GM12878 (cell line): ENCODE results near the gene HAND1. TPM values are rescaled to one million over a fixed set of nuclear protein-coding genes. Genes with fewer than 3 reads are reported as not detected.

Experiments used
- ATAC-seq: fragments of 200-7000 bp; cut with Tn5 transposase; 3 replicates; pipeline ENCODE4 v1.9.1; 2020; ENCODE audit warnings: mild to moderate bottlenecking, moderate library complexity
- BruUV-seq: library from RNA; stranded (reverse); fragments of 400-500 nt; replicated peaks from 2 replicates; lab custom pipeline; 2021; lab: Mats Ljungman, UMichigan
- CTCF ChIA-PET: fragments of 300-600 bp; sonication (Branson Sonifier 250); formaldehyde crosslinking; extraction: SDS; loops from one replicate; lab custom pipeline; 2021; ENCODE audit warnings: inconsistent platforms; lab: Yijun Ruan, JAX
- POLR2A ChIA-PET: fragments of 350-600 bp; formaldehyde crosslinking; extraction: SDS; loops from one replicate; lab custom pipeline; 2021; ENCODE audit warnings: inconsistent platforms; lab: Charles Lee
- RAD21 ChIA-PET: fragments of 300-600 bp; sonication (Branson Sonifier 250); formaldehyde crosslinking; loops from one replicate; lab custom pipeline; 2023; ENCODE audit warnings: antibody characterized with exemption; ENCODE audit not compliant: unreplicated experiment; lab: Charles Lee
- SMC1A ChIA-PET: fragments of 300-600 bp; sonication (Branson Sonifier 250); formaldehyde crosslinking; loops from one replicate; lab custom pipeline; 2023; ENCODE audit not compliant: unreplicated experiment, uncharacterized antibody; lab: Charles Lee
- DNase-seq: peaks from one replicate; pipeline ENCODE4 v3.0.0-alpha.2; 2011; ENCODE audit warnings: low read depth, low spot score
- FAIRE-seq: peaks from 3 replicates; lab custom pipeline; 2011; peaks lifted over from hg19 to GRCh38; lab: Jason Lieb, UNC
- H2AFZ ChIP-seq: 2 replicates; pipeline ENCODE4 v1.6.0; 2011; ENCODE audit warnings: low read depth, low read length, control low read depth; ENCODE audit not compliant: control insufficient read depth
- H3K27ac ChIP-seq: 2 replicates; pipeline ENCODE4 v1.5.1; 2011; ENCODE audit warnings: control low read depth; ENCODE audit not compliant: control insufficient read depth, insufficient read depth
- H3K27me3 ChIP-seq, 2 experiments: replicated peaks in 1 of 2; 2 replicates each; pipeline versions ENCODE4 v1.6.0 to v1.6.1; 2011; ENCODE audit warnings: low read length in 1 of 2; ENCODE audit not compliant: control insufficient read depth in 2 of 2, insufficient read depth in 2 of 2
- H3K36me3 ChIP-seq, 2 experiments: 2 replicates each; pipeline ENCODE4 v1.5.1; 2011; ENCODE audit warnings: low read length in 1 of 2; ENCODE audit not compliant: control insufficient read depth in 2 of 2, insufficient read depth in 2 of 2
- H3K4me1 ChIP-seq: 2 replicates; pipeline ENCODE4 v1.6.1; 2011; ENCODE audit warnings: mild to moderate bottlenecking, low read length, moderate library complexity, mixed read lengths; ENCODE audit not compliant: control insufficient read depth, insufficient read depth
- H3K4me2 ChIP-seq: 2 replicates; pipeline ENCODE4 v1.6.0; 2011; ENCODE audit warnings: control low read depth; ENCODE audit not compliant: control insufficient read depth, insufficient read depth
- H3K4me3 ChIP-seq: fragments of 200-600 bp; sonication (generic); 2 replicates; pipeline ENCODE4 v1.5.1; 2016
- H3K79me2 ChIP-seq: 2 replicates; pipeline ENCODE4 v1.6.0; 2011; ENCODE audit warnings: low read length; ENCODE audit not compliant: control insufficient read depth, insufficient read depth
- H3K9ac ChIP-seq: 2 replicates; pipeline ENCODE4 v1.8.0; 2011; ENCODE audit warnings: low read length, control low read depth, mixed read lengths; ENCODE audit not compliant: control insufficient read depth, insufficient read depth
- H3K9me3 ChIP-seq: replicated peaks from 3 replicates; pipeline ENCODE4 v1.5.1; 2011; ENCODE audit warnings: mild to moderate bottlenecking, low read length; ENCODE audit not compliant: control insufficient read depth, insufficient read depth
- H4K20me1 ChIP-seq: 2 replicates; pipeline ENCODE4 v1.6.0; 2011; ENCODE audit not compliant: control insufficient read depth, insufficient read depth
- ASH2L ChIP-seq: fragments of 300-600, 200-600 bp; sonication (generic); IDR thresholded peaks from 2 replicates; pipeline ENCODE4 v1.6.1; 2017; ENCODE audit warnings: low read depth, mild to moderate bottlenecking, borderline replicate concordance
- BMI1 ChIP-seq: fragments of 450-650 bp; IDR thresholded peaks from 2 replicates; pipeline ENCODE4 v1.6.1; 2016; ENCODE audit warnings: mild to moderate bottlenecking, moderate library complexity, borderline replicate concordance
- CREB1 ChIP-seq: IDR thresholded peaks from 2 replicates; pipeline ENCODE4 v1.6.1; 2012; ENCODE audit warnings: low read depth, mild to moderate bottlenecking, inconsistent platforms
- FOXK2 ChIP-seq: fragments of 450-650 bp; IDR thresholded peaks from 2 replicates; pipeline ENCODE4 v1.6.1; 2017; ENCODE audit warnings: mild to moderate bottlenecking, moderate library complexity
- HDAC2 ChIP-seq: fragments of 200-600 bp; sonication (generic); IDR thresholded peaks from 2 replicates; pipeline ENCODE4 v1.6.1; 2017
- NBN ChIP-seq: fragments of 450-650 bp; IDR thresholded peaks from 2 replicates; pipeline ENCODE4 v1.6.1; 2016
- NR2C1 ChIP-seq: fragments of 450-650 bp; IDR thresholded peaks from 2 replicates; pipeline ENCODE4 v1.6.1; 2017; ENCODE audit warnings: antibody characterized with exemption, mild to moderate bottlenecking, moderate library complexity
- RBBP5 ChIP-seq: fragments of 200-600 bp; sonication (generic); conservative IDR thresholded peaks from 2 replicates; pipeline ENCODE4 v1.6.1; 2016
- SMAD1 ChIP-seq: fragments of 450-650 bp; IDR thresholded peaks from 2 replicates; pipeline ENCODE4 v1.6.1; 2018; ENCODE audit warnings: mild to moderate bottlenecking, low read depth; ENCODE audit not compliant: partially characterized antibody
- TBL1XR1 ChIP-seq: IDR thresholded peaks from 2 replicates; pipeline ENCODE4 v1.6.1; 2012; ENCODE audit warnings: low read depth, low read length, improper control_type of control experiment
- WRNIP1 ChIP-seq: IDR thresholded peaks from 2 replicates; pipeline ENCODE4 v1.6.1; 2011; ENCODE audit warnings: low read depth, low read length, improper control_type of control experiment, borderline replicate concordance
- WGBS: methylation state at CpG from one replicate; pipeline ENCODE4 v1.1.6; 2016; ENCODE audit warnings: low lambda C conversion rate; ENCODE audit not compliant: insufficient replicate concordance, insufficient coverage; ENCODE audit errors: missing lambda C conversion rate; 5-methylcytosine and 5-hydroxymethylcytosine counted together
- in situ Hi-C: fragments of 300-500 bp; cut with MboI; formaldehyde crosslinking; loops from 9 replicates; pipeline ENCODE4 v1.14.3; 2018; ENCODE audit warnings: mixed read lengths
- intact Hi-C: fragments of 100-400 bp; cut with micrococcal nuclease; formaldehyde crosslinking; loops from one replicate; pipeline ENCODE4 v1.14.2; 2022; ENCODE audit not compliant: unreplicated experiment
- polyA plus RNA-seq, 11 experiments: library from polyadenylated mRNA; depleted of rRNA in 4 of 11; unstranded in 6 of 11; stranded (reverse) in 5 of 11; fragments of >200 nt; fragmentation: Nextera tagmentation in 4 of 11; fragmentation: Illumina TruSeq in 1 of 11; extraction: Ambion mirVana in 4 of 11; extraction: Trizol in 1 of 11; gene quantifications; 1 replicate in 1 of 11; 2 replicates in 10 of 11; pipeline versions ENCODE4 v1.2.1 to v1.2.3, GENCODE V29; 2011 to 2016; ENCODE audit warnings: inconsistent platforms in 2 of 11, missing spikeins in 2 of 11, low read depth in 1 of 11
- total RNA-seq, 4 experiments: library from RNA; depleted of rRNA in 3 of 4; stranded (reverse); fragments of >200 nt in 3 of 4; fragmentation: Illumina TruSeq in 1 of 4; extraction: Trizol in 1 of 4; gene quantifications; 2 replicates each; pipeline versions ENCODE4 v1.2.1 to v1.2.3, GENCODE V29; 2013 to 2021
- TF ChIP-seq, protein P1 (sequence below): fragments of 450-650 bp; IDR thresholded peaks from 2 replicates; pipeline ENCODE4 v1.6.1; 2017; ENCODE audit warnings: borderline replicate concordance
- TF ChIP-seq, protein P2 (sequence below): IDR thresholded peaks from 2 replicates; pipeline ENCODE4 v1.6.1; 2011; ENCODE audit warnings: low read depth, mild to moderate bottlenecking, low read length, moderate library complexity, borderline replicate concordance; ENCODE audit errors: extremely low read depth
- TF ChIP-seq, protein P3 (sequence below): fragments of 450-650 bp; formaldehyde crosslinking; IDR thresholded peaks from 2 replicates; pipeline ENCODE4 v1.4.0; 2022; ENCODE audit warnings: mild to moderate bottlenecking, moderate library complexity
- TF ChIP-seq, protein P4 (sequence below): IDR thresholded peaks from 2 replicates; pipeline ENCODE4 v1.6.1; 2011; ENCODE audit warnings: mild to moderate bottlenecking, low read depth, low read length, moderate library complexity; ENCODE audit not compliant: insufficient replicate concordance
- TF ChIP-seq, protein P5 (sequence below): fragments of 450-650 bp; formaldehyde crosslinking; IDR thresholded peaks from 2 replicates; pipeline ENCODE4 v1.4.0; 2020; ENCODE audit warnings: mild to moderate bottlenecking, moderate library complexity

HAND1 gene
- total and polyA plus RNA-seq, 10 of the 15 experiments (the other 5 are each of a cell fraction or from before 2014, with no cell fraction given), result 0.06 to 0.41 (median 0.27) TPM; not detected in 4

DNA sequence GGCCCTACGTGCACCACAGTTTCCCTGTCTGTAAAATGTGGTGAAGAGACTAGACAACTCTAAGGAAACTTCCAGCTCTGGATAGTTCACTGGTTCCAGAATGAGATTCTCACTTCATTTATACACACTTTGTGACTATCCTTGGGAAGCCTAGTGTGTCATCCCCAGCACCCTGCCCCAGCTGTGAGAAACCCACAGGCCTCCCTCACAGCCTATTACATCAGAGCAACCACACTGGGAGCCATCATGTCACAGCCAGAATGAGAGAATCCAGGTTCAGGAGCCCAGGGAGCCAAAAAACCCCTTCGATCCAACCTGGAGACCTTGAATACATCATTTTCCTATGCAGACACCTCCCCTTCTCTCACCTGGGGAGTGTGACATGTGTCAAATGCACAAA, 21.0 kb upstream of the HAND1 start:
- ChIA-PET POLR2A (no interaction called here), RAD21 (no interaction called here)
- no peak overlapping the region for H2AFZ ChIP-seq
- no peaks in the 10 kb centered on the region for H4K20me1 ChIP-seq
- H3K27ac ChIP-seq, result no peak overlapping the region
- H3K9ac ChIP-seq, result no peak overlapping the region
- in situ Hi-C loops, result no loop called here
- FAIRE-seq, result no peak
- no peaks in the 10 kb centered on the region for H3K36me3 ChIP-seq
- no peak overlapping the region for H3K4me3 ChIP-seq
- intact Hi-C loops, result no loop called here
- no peak overlapping the region for H3K4me2 ChIP-seq
- no peak for ATAC-seq
- TF ChIP-seq, protein P1, sequence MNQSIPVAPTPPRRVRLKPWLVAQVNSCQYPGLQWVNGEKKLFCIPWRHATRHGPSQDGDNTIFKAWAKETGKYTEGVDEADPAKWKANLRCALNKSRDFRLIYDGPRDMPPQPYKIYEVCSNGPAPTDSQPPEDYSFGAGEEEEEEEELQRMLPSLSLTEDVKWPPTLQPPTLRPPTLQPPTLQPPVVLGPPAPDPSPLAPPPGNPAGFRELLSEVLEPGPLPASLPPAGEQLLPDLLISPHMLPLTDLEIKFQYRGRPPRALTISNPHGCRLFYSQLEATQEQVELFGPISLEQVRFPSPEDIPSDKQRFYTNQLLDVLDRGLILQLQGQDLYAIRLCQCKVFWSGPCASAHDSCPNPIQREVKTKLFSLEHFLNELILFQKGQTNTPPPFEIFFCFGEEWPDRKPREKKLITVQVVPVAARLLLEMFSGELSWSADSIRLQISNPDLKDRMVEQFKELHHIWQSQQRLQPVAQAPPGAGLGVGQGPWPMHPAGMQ, result no peak
- TF ChIP-seq, protein P2, sequence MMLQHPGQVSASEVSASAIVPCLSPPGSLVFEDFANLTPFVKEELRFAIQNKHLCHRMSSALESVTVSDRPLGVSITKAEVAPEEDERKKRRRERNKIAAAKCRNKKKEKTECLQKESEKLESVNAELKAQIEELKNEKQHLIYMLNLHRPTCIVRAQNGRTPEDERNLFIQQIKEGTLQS, result no peak
- TF ChIP-seq, protein P3, sequence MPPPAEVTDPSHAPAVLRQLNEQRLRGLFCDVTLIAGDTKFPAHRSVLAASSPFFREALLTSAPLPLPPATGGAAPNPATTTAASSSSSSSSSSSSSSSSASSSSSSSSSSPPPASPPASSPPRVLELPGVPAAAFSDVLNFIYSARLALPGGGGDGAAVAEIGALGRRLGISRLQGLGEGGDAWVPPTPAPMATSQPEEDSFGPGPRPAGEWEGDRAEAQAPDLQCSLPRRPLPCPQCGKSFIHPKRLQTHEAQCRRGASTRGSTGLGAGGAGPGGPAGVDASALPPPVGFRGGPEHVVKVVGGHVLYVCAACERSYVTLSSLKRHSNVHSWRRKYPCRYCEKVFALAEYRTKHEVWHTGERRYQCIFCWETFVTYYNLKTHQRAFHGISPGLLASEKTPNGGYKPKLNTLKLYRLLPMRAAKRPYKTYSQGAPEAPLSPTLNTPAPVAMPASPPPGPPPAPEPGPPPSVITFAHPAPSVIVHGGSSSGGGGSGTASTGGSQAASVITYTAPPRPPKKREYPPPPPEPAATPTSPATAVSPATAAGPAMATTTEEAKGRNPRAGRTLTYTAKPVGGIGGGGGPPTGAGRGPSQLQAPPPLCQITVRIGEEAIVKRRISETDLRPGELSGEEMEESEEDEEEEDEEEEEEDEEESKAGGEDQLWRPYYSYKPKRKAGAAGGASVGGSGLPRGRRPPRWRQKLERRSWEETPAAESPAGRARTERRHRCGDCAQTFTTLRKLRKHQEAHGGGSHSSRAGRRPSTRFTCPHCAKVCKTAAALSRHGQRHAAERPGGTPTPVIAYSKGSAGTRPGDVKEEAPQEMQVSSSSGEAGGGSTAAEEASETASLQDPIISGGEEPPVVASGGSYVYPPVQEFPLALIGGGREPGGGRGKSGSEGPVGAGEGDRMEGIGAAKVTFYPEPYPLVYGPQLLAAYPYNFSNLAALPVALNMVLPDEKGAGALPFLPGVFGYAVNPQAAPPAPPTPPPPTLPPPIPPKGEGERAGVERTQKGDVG (CRISPR knock-in tag), result no peak
- TF ChIP-seq CREB1 (no peak), RBBP5 (no peak), ASH2L (no peak), SMAD1 (no peak), TBL1XR1 (no peak), BMI1 (no peak), WRNIP1 (no peak), FOXK2 (no peak), NR2C1 (no peak), HDAC2 (no peak), NBN (no peak)
- TF ChIP-seq, protein P4, sequence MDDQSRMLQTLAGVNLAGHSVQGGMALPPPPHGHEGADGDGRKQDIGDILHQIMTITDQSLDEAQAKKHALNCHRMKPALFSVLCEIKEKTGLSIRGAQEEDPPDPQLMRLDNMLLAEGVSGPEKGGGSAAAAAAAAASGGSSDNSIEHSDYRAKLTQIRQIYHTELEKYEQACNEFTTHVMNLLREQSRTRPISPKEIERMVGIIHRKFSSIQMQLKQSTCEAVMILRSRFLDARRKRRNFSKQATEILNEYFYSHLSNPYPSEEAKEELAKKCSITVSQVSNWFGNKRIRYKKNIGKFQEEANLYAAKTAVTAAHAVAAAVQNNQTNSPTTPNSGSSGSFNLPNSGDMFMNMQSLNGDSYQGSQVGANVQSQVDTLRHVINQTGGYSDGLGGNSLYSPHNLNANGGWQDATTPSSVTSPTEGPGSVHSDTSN, result no peak
- TF ChIP-seq, protein P5, sequence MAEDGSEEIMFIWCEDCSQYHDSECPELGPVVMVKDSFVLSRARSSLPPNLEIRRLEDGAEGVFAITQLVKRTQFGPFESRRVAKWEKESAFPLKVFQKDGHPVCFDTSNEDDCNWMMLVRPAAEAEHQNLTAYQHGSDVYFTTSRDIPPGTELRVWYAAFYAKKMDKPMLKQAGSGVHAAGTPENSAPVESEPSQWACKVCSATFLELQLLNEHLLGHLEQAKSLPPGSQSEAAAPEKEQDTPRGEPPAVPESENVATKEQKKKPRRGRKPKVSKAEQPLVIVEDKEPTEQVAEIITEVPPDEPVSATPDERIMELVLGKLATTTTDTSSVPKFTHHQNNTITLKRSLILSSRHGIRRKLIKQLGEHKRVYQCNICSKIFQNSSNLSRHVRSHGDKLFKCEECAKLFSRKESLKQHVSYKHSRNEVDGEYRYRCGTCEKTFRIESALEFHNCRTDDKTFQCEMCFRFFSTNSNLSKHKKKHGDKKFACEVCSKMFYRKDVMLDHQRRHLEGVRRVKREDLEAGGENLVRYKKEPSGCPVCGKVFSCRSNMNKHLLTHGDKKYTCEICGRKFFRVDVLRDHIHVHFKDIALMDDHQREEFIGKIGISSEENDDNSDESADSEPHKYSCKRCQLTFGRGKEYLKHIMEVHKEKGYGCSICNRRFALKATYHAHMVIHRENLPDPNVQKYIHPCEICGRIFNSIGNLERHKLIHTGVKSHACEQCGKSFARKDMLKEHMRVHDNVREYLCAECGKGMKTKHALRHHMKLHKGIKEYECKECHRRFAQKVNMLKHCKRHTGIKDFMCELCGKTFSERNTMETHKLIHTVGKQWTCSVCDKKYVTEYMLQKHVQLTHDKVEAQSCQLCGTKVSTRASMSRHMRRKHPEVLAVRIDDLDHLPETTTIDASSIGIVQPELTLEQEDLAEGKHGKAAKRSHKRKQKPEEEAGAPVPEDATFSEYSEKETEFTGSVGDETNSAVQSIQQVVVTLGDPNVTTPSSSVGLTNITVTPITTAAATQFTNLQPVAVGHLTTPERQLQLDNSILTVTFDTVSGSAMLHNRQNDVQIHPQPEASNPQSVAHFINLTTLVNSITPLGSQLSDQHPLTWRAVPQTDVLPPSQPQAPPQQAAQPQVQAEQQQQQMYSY (CRISPR knock-in tag), result no peak
- TF ChIP-seq, all 136 proteins: peak for 0
- SMC1A ChIA-PET, result interaction anchor here (1.1 to 8.9 kb wide), 3 partner anchors 16 to 22 kb away, joined by 4 to 108 read pairs (median 4); no protein-coding TSS in a partner anchor
- Histone ChIP-seq H3K27me3 (no peaks in the 10 kb centered on the region), H3K79me2 (no peaks in the 10 kb centered on the region), H3K4me1 (peaks cover 33% of the 10 kb centered on the region), H3K9me3 (no peaks in the 10 kb centered on the region)
- CTCF ChIA-PET, result interaction anchor here (1.6 to 3.4 kb wide), 2 partner anchors 10 to 22 kb away, joined by 4 to 29 read pairs; no protein-coding TSS in a partner anchor
- DNase-seq, result no peak
- 94% methylated on average over 2 of the region's 2 CpGs for WGBS
- no TSS peak for BruUV-seq
